HK-2 (cell line): ENCODE measurements around the gene DDX41.

Experiments
- DNase-seq: peaks from one replicate; pipeline ENCODE4 v3.0.0-alpha.2; 2018; ENCODE audit not compliant: unreplicated experiment

Gene DDX41

GRCh38 chr5:177483994-177484901 is 32.5 kb downstream of the DDX41 start:
- no peak for DNase-seq

- DNase-seq: no peak
These were observed 33.7 kb downstream of the DDX41 start for GRCh38 chr5:177483042-177483441.

GRCh38 chr5:177482359-177482795 is 34.4 kb downstream of the DDX41 start:
- peak; percentile 35 for DNase-seq

GRCh38 chr5:177479774-177480173 is 37.0 kb downstream of the DDX41 start:
- peak; percentile 66 for DNase-seq

GRCh38 chr5:177478711-177479646 is 37.8 kb downstream of the DDX41 start:
- DNase-seq: peak; percentile 49

- no peak for DNase-seq
These were observed 38.9 kb downstream of the DDX41 start for GRCh38 chr5:177477701-177478477.

- DNase-seq: no peak
These were observed 40.1 kb downstream of the DDX41 start for GRCh38 chr5:177476531-177477233.

GRCh38 chr5:177475563-177476427 is 41.0 kb downstream of the DDX41 start:
- DNase-seq: no peak

- no peak for DNase-seq
These were observed 41.8 kb downstream of the DDX41 start for GRCh38 chr5:177474846-177475562.

GRCh38 chr5:177474002-177474476 is 42.7 kb downstream of the DDX41 start:
- DNase-seq: no peak

GRCh38 chr5:177473443-177474001 is 43.2 kb downstream of the DDX41 start, which contains the start of gene DBN1:
TSS of gene DBN1 (minus strand) at chr5:177473634. CDS start at chr5:177473521, 113 bp downstream.
- no peak for DNase-seq

- peak; percentile 53 for DNase-seq
These were observed 44.0 kb downstream of the DDX41 start for GRCh38 chr5:177472460-177473442.

- DNase-seq: no peak
These were observed 45.0 kb downstream of the DDX41 start for GRCh38 chr5:177471610-177472356.

GRCh38 chr5:177470759-177471536 is 45.8 kb downstream of the DDX41 start:
- no peak for DNase-seq

- DNase-seq: no peak
These were observed 46.8 kb downstream of the DDX41 start for GRCh38 chr5:177469750-177470525.
